GM18858 (cell line): ENCODE data around the gene ASB4.
"Not testable (repeated sequence)": the region's sequence is repeated elsewhere in the genome, so short reads cannot be mapped to it uniquely, and the experiment has no call there.

ENCODE experiments used
- ATAC-seq: cut with Tn5 transposase; IDR thresholded peaks from one replicate; pipeline ENCODE4 v1.9.1; 2021; ENCODE audit not compliant: unreplicated experiment

ASB4 gene

DNA sequence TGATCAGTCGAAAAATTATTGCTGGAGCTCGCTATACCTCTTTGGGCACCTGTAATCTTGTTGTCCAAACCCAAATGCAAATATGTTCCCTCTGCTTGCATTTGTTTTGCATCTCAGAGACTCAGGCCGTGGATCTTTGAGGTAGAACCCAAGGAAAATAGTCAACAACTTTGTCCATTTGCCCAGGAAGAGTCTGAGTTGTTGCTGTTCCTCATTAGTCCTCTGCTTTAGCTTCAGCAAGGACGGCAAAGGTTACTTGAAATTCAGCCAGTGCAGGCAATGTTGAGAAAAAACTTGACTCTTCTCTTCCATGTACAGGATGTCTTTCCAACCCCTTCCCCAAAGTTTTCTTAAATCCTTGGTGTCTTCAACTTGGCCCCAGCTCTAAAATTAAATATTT, 64.8 kb downstream of the ASB4 start:
- no peak for ATAC-seq

DNA sequence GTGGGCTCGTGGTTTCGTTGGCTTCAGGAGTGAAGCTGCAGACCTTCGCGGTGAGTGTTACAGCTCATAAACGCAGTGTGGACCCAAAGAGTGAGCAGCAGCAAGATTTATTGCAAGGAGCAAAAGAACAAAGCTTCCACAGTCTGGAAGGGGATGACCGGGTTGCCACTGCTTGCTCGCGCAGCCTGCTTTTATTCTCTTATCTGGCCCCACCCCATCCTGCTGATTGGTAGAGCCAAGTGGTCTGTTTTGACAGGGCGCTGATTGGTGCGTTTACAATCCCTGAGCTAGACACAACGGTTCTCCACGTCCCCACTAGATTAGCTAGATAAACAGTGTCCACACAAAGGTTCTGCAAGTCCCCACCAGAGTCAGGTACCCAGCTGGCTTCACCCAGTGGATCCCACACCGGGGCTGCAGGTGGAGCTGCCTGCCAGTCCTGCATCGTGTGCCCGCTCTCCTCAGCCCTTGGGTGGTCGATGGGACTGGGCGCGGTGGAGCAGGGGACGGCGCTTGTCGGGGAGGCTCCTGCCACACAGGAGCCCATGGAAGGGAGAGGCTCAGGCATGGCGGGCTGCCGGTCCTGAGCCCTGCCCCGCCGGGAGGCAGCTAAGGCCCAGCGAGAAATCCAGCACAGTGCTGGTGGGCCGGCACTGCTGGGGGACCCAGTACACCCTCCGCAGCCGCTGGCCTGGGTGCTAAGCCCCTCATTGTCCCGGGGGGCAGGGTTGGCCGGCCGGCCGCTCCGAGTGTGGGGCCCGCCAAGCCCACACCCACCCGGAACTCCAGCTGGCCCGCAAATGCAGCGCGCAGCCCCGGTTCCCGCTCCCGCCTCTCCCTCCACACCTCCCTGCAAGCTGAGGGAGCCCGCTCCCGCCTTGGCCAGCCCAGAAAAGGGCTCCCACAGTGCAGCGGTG, 66.5 kb downstream of the ASB4 start:
- not testable (repeated sequence) for ATAC-seq

DNA sequence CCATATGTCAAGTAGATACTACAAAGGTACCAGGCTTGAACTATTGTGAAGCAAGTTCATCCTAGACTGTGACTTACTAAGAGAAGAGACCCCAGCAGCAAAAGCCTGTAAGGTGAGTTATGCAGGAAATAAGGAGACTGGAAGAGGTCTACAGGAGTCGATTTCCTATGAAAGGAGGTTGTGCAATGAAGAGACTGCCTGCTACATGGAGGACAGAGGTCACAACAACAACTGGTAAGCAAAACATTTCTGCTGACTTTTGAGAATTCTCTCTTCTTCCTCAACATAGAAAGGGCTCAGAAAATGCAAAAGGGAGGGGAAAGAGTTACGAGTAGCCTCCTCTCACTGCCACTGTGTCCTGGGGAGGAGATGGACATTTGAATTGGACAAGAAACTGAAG, 68.2 kb downstream of the ASB4 start:
- ATAC-seq, result no peak

DNA sequence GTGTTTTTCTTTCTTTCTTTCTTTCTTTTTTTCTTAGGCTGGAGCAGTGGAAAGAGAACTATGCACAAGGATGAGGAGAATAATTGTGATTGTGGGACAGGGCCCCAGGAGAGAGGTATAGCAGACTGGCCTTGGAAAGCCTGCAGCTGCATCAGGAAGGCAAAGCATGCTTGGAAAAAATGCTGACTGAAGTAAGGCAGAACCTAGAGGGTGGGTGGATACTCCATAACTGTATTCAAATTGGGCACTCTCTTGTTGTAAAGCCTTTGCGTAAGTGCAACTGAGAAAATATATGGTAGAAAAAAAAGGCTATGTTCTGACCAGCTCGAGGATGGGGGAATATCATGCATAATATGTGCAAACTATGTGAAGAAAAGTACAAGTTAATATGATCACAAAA, 71.0 kb downstream of the ASB4 start:
- ATAC-seq, result no peak

DNA sequence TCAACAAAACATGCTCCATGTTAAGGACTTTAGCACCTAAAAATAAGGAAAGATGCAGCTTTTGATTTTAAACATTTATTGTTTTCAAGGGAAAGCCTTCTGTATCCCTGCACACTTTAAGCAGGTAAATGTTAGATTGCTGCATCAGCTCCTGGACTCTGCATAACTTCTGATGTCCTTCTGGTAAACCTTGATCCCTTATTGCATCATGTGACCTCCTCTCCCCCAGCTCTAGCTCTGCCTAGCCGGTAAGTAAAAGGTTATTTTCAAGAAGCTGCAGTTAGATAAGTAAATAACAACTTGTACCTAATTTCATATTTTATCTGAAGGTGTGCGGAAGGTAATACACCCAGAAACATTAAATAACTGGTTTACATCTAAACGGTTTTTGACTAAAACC, 73.1 kb downstream of the ASB4 start:
- no peak for ATAC-seq

DNA sequence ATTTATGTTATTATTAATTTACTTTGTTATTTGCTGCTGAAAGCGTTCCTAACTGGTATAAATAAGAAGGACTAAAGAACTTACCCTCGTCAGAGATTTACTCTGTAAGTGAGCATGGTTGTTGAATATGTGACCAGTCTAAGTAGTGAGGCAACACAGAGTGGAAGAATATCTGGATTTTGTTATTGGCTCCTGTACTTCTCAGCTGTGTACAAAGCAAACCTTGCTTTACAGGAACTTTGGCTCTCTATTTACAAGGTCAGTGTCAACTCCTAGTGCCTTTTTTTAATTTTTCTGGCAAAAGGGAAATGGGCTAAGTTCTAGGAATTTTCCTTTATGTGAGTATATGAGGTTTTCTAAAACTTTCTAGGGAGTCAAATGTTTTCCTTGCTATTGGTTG, 74.9 kb downstream of the ASB4 start:
- ATAC-seq, result no peak

DNA sequence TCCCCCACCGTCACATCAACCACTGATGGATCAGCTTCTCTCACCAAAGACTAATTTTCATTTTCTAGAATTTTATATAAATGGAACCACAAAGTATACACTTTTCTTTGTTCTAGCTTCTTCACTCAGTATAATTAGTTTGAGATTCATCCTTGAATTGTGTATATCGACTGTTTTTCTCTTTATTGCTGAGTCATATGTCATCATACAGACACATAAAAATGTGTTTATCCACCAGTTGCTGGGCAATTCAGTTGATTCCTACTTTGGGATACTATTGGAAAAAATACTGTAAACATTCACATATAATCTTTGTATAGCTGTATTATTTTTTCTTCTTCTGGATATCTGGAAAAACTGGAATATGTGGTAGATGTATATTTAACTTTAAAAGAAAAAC, 84.0 kb downstream of the ASB4 start:
- no peak for ATAC-seq

DNA sequence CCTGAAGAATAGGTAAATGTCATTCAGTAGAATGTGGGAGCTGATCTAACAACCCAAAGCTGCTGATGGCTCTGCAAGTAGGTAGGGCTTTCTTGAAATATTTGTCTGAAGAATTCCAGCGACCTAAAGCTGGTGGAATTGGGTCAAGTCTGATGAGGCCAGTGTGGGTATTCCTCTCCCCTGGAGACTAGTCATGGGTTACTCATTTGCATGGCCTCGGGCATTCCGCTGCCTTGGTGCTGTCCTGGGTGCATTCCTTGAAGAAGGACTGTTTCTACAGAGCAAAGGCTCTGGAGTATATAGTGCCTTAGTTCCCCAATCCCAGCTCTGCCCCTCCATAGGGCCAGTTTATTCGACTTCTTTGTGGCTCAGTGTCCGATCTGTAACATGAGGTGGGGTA, 91.4 kb downstream of the ASB4 start:
- no peak for ATAC-seq

DNA sequence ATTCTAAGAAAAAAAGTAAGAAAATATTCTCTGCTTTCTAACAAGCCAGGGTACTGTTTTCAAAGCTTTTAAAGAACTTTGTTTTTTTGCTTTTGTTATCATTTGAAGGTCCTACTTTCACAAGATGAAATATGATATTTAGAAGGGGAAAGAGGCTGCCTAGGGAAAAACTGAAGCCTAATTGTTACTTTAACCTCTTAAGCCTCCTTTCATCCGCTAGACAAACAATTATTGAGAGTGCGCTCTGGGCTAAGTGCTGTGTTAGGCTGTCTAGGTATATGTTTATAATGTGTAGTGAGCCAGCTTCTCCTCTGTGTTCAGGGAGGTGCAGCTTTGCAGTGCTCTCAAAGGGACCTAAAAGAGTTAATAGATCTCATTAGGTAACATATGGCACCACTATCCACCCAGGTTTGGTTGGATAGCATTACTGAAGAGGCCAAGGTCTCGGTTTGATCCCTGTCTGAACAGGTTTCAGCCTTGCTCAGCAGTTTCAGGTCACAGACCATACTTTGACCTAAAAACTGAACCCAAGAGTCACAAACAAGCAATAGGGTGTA, 92.6 kb downstream of the ASB4 start:
- ATAC-seq, result no peak

DNA sequence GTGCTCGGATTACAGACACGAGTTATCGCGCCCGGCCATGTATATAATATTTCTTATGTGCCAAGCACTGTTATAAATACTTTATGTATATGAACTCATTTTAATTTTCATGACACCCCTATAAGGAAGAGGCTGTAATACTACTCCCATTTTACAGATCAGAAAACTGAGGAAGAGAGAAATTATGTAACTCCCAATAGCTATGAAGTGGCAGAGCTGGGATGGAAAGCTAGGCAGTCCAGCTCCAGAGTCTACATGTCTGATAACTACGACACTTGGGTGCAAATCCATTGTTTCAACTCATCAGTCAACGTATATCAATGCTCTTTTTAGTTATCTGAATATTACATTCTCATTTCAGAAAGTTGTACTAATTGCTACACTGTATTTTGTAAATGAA, 93.6 kb downstream of the ASB4 start:
- ATAC-seq, result no peak

DNA sequence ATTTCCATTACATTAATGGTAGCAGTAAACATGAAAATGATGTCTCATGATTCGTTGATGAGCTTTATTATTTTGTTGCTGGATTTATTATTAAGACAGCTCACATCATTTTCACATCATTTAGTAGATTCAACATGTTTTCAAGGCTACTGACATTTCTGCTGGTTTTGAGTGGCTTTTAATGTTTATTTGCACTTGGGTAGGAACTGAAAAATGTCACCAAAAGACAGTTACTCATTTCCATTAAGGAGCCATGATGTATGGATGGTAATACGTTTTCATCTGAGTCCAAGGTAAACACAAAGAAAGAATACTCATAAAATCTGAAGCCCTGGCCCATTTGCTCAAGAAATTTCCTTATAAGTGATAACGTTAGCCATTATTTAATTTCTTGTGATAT, 95.7 kb downstream of the ASB4 start:
- ATAC-seq, result no peak

DNA sequence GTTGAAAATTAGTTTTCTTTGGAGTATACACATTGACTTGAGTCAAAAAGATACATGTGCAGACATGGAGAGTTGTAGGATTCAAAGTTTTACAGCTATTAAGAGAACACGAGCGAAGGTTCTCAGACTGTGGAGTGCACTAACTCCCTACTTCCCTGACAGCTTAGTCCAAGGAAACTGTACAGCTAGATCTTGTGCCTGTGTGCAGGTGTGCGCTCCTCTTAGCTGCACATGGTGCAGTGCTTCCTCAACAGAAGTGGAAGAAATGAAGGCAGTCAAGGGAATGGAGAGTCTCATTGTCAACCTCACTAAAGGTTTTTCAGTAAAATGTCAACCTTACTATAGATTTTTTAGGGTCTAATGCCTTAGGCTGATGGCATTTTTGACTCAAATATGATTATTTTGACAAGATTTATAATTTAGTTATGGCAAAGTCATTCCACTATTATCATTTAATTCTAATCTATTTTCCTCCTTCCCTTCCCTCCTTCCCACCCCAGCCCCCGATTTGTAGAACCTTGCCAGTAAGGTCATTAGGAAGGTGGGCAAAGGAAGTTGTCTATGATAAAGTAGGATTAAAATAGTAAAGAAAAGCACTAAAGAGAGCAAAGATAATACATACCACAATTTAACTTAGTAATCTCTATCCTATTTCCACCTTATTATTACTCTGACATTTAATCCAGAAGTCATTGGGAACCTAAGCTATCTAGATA, 97.0 kb downstream of the ASB4 start:
- no peak for ATAC-seq

DNA sequence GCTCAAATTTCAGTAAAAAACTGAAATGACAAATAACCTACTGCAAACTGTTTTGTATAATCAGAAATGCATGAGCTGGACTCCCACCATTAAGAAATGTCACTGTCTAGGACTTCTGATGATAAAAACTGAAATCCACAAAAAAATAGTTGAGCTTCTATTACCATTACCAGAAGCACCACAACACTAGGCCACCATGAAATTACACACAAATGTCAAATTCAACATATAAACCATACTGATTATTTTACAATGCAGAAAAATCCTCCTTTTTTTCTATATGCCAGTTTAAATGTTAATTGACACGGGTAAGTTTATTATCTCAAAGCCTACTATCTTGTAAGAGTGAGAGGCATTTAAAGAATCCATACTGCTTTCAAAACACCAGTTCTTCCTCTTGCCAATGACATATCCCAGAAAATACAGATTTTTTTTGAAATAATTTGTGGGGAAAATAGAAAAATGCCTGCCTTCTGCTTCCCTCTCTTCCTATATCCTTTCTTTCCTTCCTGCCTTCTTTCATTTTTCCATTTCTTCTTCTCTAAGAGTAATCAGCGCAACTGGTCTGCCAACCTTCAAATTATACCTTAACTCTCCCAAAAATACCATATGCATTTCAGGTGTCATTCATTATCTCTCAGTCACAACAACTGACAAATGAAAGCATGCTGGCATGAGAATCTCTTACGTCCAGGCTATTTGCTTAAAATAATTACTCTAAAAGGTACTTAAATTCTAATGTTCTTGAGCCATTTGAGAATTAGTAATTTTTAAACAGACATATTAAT, 98.3 kb downstream of the ASB4 start:
- ATAC-seq, result no peak

DNA sequence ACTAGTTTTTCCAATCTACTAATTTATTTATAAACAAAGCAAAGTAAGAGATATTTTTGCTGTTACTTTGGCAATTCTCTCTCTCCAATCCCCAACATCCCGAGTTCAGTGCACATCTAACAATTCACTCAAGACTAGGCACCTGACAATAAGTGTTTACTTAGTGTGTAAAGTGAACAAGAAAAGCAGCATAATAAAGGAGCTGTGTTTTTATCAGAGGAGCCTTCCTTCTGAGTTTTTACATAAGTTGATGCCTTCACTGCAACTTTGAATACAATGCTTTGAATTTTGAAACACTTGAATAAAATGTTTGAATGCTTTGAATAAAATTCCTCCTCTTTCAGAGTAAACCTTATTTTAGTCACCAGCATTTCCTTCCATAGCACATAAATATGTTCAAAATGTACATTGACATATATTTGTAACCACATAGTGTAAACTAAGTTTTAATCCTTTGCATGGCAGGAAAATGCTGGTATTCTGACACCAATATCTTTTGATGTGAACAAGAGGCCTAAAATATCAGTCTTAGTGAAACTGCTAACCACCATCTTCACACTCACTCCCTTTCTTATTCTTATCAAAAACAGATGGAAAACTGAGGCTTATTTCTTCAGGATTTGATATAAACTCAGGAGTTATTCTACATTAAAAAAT, 99.2 kb downstream of the ASB4 start:
- ATAC-seq, result no peak

DNA sequence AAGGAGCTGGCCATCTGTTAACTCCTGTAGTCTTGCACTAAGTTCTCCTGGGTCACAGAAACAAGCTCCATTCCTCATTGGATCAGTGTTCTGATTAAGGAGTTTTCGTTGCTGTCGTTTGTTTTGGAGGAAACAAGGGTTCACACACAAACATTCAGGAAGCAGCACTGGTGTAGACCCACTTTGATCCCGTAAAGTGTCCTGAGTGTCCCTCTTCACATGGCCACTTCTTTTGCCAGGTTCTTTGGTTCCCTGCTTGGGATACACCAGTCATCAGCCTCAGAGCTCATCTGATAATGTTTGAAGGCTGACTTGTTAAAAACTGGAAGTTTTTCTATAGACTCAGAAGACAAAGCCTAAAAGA, 99.7 kb downstream of the ASB4 start:
- no peak for ATAC-seq

DNA sequence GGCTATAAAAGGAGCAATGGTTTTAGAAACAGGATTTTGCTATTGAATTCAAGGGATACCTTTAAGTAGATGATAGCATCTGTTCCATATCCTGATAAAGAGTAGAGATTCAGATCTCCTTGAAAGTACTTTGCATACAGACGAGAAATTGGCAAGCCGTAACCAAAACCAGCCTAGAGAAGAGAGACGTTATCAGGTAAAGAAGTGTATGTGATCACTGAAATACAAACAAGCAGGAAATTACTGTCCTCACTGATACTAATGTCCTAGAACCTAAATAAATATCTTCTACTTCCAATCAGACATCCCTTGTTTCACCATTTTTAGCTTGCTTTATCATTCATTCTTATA, 101.2 kb downstream of the ASB4 start:
- no peak for ATAC-seq

DNA sequence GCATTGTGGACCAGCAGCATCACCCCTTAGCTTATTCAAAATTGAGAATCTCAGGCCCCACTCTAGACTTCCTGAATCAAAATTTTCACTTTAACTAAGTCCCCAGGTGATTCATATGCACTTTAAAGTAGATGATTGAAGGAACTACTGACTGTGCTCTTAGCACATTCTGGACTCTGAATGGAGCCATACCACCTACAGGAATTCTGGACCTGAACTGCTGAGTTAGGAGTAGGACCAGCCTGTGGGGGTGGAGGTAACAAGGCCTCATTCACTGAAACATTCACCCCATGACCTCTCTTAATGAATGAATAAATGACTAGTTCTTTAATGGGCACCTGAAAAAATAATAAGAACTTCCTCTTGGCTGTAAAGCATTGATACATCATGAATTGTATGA, 103.3 kb downstream of the ASB4 start:
- ATAC-seq, result no peak

DNA sequence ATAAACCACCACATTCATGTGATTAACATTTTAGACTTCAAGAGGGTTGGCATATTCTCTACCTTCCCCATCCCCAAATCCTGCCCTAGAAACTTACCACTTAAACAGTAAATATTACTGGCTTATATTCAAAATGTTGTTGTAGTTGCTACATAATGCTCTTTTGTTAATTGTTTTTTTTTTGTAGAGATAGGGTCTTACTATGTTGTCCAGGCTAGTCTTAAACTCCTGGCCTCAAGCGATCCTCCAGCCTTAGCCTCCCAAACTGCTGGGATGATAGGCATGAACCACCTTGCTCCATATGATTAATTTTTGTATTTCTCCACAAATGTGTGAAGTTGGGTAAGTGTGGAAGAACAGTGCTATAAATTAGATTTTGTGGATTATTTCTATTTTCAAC, 104.0 kb downstream of the ASB4 start:
- no peak for ATAC-seq
